ENCODE data around the gene NUDT3.
A peak's percentile ranks its signal among the peaks of the same experiment; 100 is the strongest.
"Not testable (repeated sequence)": the region's sequence is repeated elsewhere in the genome, so short reads cannot be mapped to it uniquely, and the experiment has no call there.

NUDT3 gene

DNA sequence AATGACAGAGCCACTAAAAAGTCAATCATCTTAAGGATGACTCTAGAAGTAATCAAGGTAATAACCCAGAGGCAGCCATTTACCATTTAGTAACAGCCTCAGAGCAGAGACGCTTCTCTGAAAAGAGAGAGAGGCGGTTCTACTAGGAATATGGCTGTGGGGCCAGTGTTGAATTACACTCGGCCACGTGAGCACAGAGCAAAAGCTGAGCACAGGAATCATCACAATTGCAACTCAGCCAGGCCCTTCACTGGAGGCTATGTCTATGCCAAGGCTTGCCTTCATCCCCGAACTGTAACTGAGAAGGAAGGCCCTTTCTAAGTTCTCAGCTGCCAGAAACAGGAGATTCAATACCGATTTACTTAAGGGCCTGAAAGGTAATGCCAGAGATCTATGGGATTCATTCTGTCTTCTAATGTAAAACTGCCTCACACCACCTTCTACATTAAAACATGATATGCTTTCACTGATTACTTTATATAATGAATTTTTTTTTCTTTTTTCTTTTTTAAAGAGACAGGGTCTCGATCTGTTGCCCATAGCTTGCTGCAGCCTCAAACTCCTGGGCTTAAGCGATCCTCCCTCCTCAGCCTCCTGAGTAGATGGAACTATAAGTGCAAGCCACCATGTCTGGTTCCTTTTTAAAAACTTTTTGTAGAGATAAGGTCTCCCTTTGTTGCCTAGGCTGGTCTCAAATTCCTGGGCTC lies 67.6 kb downstream of the NUDT3 start:
- Histone ChIP-seq H3K9ac (ENCODE audit: low read depth, low read length) (no peak overlapping the region), H3K36me3 (ENCODE audit: insufficient read depth, low read depth, low read length) (no peaks in the 10 kb centered on the region), H3K9me3 (ENCODE audit: insufficient read depth, low read depth, low read length) (no peaks in the 10 kb centered on the region; the same call in 1 of the 2 replicates), H3K27me3 (ENCODE audit: insufficient read depth, low read length) (no peaks in the 10 kb centered on the region), H3K4me1 (ENCODE audit: insufficient read depth, low read length) (no peaks in the 10 kb centered on the region), H3K4me3 (ENCODE audit: low read length) (no peak overlapping the region), H3K27ac (ENCODE audit: low read length) (no peak overlapping the region)

GRCh38 chr6:34324221-34324620 lies 68.2 kb downstream of the NUDT3 start:
- not testable (repeated sequence) for H3K9ac ChIP-seq (ENCODE audit: low read depth, low read length); H3K4me1 ChIP-seq (ENCODE audit: insufficient read depth, low read length); H3K27me3 ChIP-seq (ENCODE audit: insufficient read depth, low read length); H3K4me3 ChIP-seq (ENCODE audit: low read length); H3K36me3 ChIP-seq (ENCODE audit: insufficient read depth, low read depth, low read length); H3K9me3 ChIP-seq (ENCODE audit: insufficient read depth, low read depth, low read length); H3K27ac ChIP-seq (ENCODE audit: low read length)

GRCh38 chr6:34323300-34323699 lies 69.2 kb downstream of the NUDT3 start:
- Histone ChIP-seq H3K9ac (ENCODE audit: low read depth, low read length) (no peak overlapping the region), H3K4me1 (ENCODE audit: insufficient read depth, low read length) (peaks cover 2% of the 10 kb centered on the region; the same call in 1 of the 2 replicates), H3K9me3 (ENCODE audit: insufficient read depth, low read depth, low read length) (no peaks in the 10 kb centered on the region; the same call in 1 of the 2 replicates), H3K27ac (ENCODE audit: low read length) (no peak overlapping the region), H3K36me3 (ENCODE audit: insufficient read depth, low read depth, low read length) (no peaks in the 10 kb centered on the region), H3K4me3 (ENCODE audit: low read length) (no peak overlapping the region), H3K27me3 (ENCODE audit: insufficient read depth, low read length) (no peaks in the 10 kb centered on the region)

GRCh38 chr6:34322732-34323131 lies 69.7 kb downstream of the NUDT3 start:
- peaks cover 6% of the 10 kb centered on the region; the same call in 1 of the 2 replicates for H3K4me1 ChIP-seq (ENCODE audit: insufficient read depth, low read length)
- no peak overlapping the region for H3K9ac ChIP-seq (ENCODE audit: low read depth, low read length)

DNA sequence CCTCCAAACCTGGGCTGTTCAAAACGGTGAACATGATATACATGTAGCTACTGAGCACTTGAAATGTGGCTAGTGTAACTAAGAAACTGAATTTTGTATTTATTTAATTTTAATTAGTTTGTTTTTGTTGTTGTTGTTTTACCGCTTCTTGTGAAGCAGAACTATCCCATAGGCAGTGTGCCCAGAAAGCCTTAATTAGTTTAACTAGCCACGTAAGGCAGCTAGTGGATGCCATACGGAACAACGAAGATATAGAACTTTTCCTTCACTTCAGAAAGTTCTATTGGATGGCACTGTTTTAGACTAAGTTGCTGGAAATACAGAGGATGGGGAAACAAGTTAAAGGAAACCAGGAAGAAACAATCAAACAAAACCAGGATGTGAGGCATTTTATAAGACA lies 70.6 kb downstream of the NUDT3 start:
- Histone ChIP-seq H3K27me3 (ENCODE audit: insufficient read depth, low read length) (no peaks in the 10 kb centered on the region), H3K36me3 (ENCODE audit: insufficient read depth, low read depth, low read length) (no peaks in the 10 kb centered on the region), H3K4me1 (ENCODE audit: insufficient read depth, low read length) (peaks cover 13% of the 10 kb centered on the region; the same call in 1 of the 2 replicates), H3K9ac (ENCODE audit: low read depth, low read length) (no peak overlapping the region), H3K9me3 (ENCODE audit: insufficient read depth, low read depth, low read length) (no peaks in the 10 kb centered on the region; the same call in 1 of the 2 replicates), H3K27ac (ENCODE audit: low read length) (no peak overlapping the region), H3K4me3 (ENCODE audit: low read length) (no peak overlapping the region)

More at GRCh38 chr6:34322732-34323131, 69.7 kb downstream of the NUDT3 start:
- H3K27ac ChIP-seq (ENCODE audit: low read length): no peak overlapping the region
- H3K36me3 ChIP-seq (ENCODE audit: insufficient read depth, low read depth, low read length): no peaks in the 10 kb centered on the region
- no peaks in the 10 kb centered on the region; the same call in 1 of the 2 replicates for H3K9me3 ChIP-seq (ENCODE audit: insufficient read depth, low read depth, low read length)
- H3K4me3 ChIP-seq (ENCODE audit: low read length): no peak overlapping the region
- no peaks in the 10 kb centered on the region for H3K27me3 ChIP-seq (ENCODE audit: insufficient read depth, low read length)

DNA sequence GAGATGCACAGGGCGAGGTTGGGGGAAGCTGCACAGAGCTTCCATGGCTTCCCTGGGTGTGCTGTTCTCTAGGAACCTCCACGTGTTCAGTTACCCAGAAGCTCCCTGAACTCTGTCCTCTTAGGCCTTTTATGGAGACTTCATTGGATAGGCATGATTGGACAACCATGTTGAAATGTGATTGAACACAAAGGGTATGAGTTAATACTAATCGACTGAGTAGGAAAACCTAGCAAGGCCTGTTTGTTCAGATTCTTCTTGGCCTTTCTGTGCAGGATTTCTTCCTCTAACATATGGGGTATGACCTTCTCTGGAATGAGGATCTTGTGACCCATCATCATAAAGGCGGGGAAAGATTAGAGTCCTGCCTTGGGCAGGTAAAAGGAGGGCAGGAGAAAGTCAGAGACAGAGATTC lies 73.0 kb downstream of the NUDT3 start:
- peaks cover 20% of the 10 kb centered on the region for H3K4me1 ChIP-seq (ENCODE audit: insufficient read depth, low read length)
- no peak overlapping the region for H3K9ac ChIP-seq (ENCODE audit: low read depth, low read length)
- no peaks in the 10 kb centered on the region for H3K27me3 ChIP-seq (ENCODE audit: insufficient read depth, low read length)
- no peak overlapping the region for H3K4me3 ChIP-seq (ENCODE audit: low read length)
- no peak overlapping the region for H3K27ac ChIP-seq (ENCODE audit: low read length)
- H3K9me3 ChIP-seq (ENCODE audit: insufficient read depth, low read depth, low read length): no peaks in the 10 kb centered on the region
- H3K36me3 ChIP-seq (ENCODE audit: insufficient read depth, low read depth, low read length): no peaks in the 10 kb centered on the region

DNA sequence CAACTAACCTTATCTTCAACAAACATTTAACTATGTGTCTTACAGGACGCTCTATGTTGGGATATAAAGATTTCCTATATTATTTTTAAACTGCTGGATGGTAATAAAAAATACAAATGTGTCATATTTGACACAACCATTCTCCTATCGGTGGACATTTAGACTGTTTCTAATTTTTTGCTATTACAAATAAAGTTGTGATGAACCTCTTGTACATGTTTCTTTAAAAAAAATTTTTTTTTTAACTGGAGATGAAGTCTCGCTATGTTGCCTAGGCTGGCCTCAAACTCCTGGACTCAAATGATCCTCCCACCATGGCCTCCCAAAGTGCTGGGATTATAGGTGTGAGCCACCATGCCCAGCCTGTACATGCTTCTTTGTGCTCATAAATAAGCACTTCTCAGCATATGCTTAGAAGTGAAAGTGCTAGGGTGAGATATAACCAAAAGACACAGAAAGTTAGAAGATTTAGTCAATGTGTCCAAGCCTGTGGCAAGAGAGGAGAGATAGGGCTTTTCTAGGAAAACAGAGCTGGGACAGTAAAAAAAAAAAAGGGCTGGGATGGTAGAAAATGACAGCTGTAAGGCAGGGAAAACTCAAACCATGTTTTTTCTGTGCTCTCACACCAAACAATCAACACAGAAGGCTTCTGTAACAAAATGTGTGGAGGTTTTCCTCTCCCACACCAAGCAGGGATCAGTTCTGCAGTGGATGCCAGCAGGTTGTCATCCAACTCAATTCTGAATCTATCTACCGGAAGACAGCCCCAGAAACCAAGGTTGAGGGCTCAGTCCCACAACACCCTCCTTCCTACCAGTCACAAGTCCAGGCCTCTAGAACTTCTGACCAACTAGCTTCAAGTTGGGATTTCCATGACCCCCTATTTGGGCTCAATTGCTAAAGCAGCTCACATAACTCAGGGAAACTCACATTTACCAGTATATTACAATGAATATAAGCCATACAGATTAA lies 73.7 kb downstream of the NUDT3 start:
- no peaks in the 10 kb centered on the region for H3K27me3 ChIP-seq (ENCODE audit: insufficient read depth, low read length)
- no peak overlapping the region for H3K4me3 ChIP-seq (ENCODE audit: low read length)
- peaks cover 20% of the 10 kb centered on the region for H3K4me1 ChIP-seq (ENCODE audit: insufficient read depth, low read length)
- no peaks in the 10 kb centered on the region for H3K9me3 ChIP-seq (ENCODE audit: insufficient read depth, low read depth, low read length)
- no peak overlapping the region for H3K27ac ChIP-seq (ENCODE audit: low read length)
- H3K9ac ChIP-seq (ENCODE audit: low read depth, low read length): no peak overlapping the region
- no peaks in the 10 kb centered on the region for H3K36me3 ChIP-seq (ENCODE audit: insufficient read depth, low read depth, low read length)

DNA sequence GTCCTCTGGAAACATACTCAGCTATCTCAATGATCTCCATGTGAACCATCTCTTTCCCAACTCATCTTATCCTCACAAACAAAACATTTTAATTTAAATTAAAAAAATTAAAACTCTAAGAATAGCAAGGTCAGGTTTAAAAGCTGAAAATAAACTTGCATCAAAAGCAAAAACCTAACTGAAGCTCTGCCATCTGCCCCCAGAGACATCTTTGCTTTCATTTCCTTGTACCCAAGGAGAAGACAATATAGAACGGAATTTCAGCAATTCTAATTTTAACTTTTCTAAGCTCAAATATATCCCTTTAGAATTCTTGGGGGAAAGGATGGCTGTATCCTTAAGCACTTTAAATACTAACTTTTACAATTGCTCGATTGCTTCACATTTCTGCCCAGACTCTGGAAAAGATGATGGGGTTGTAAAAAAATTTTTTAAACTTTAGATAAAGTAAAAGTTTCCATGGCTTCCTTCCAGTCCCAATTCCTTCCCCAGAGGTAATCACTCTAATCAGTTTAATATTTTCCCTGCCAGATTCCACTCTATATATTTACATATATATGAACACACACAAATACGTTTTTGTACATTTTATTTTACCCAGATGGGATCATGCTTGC lies 74.5 kb downstream of the NUDT3 start:
- no peak overlapping the region for H3K4me3 ChIP-seq (ENCODE audit: low read length)
- H3K36me3 ChIP-seq (ENCODE audit: insufficient read depth, low read depth, low read length): no peaks in the 10 kb centered on the region
- no peak overlapping the region for H3K27ac ChIP-seq (ENCODE audit: low read length)
- no peaks in the 10 kb centered on the region for H3K9me3 ChIP-seq (ENCODE audit: insufficient read depth, low read depth, low read length)
- H3K4me1 ChIP-seq (ENCODE audit: insufficient read depth, low read length): peaks cover 20% of the 10 kb centered on the region
- H3K9ac ChIP-seq (ENCODE audit: low read depth, low read length): no peak overlapping the region
- H3K27me3 ChIP-seq (ENCODE audit: insufficient read depth, low read length): no peaks in the 10 kb centered on the region

- Histone ChIP-seq H3K9ac (ENCODE audit: low read depth, low read length) (no peak overlapping the region), H3K27me3 (ENCODE audit: insufficient read depth, low read length) (no peaks in the 10 kb centered on the region), H3K9me3 (ENCODE audit: insufficient read depth, low read depth, low read length) (no peaks in the 10 kb centered on the region), H3K36me3 (ENCODE audit: insufficient read depth, low read depth, low read length) (no peaks in the 10 kb centered on the region), H3K4me1 (ENCODE audit: insufficient read depth, low read length) (peaks cover 20% of the 10 kb centered on the region), H3K4me3 (ENCODE audit: low read length) (peak overlapping the region; percentile 21), H3K27ac (ENCODE audit: low read length) (no peak overlapping the region)
Observed at GRCh38 chr6:34317172-34317477, 75.3 kb downstream of the NUDT3 start.

GRCh38 chr6:34316431-34317171 lies 75.9 kb downstream of the NUDT3 start:
- Histone ChIP-seq H3K4me3 (ENCODE audit: low read length) (peak overlapping the region; percentile 21), H3K36me3 (ENCODE audit: insufficient read depth, low read depth, low read length) (no peaks in the 10 kb centered on the region), H3K9ac (ENCODE audit: low read depth, low read length) (no peak overlapping the region), H3K4me1 (ENCODE audit: insufficient read depth, low read length) (peaks cover 20% of the 10 kb centered on the region), H3K9me3 (ENCODE audit: insufficient read depth, low read depth, low read length) (no peaks in the 10 kb centered on the region), H3K27ac (ENCODE audit: low read length) (no peak overlapping the region), H3K27me3 (ENCODE audit: insufficient read depth, low read length) (no peaks in the 10 kb centered on the region)

DNA sequence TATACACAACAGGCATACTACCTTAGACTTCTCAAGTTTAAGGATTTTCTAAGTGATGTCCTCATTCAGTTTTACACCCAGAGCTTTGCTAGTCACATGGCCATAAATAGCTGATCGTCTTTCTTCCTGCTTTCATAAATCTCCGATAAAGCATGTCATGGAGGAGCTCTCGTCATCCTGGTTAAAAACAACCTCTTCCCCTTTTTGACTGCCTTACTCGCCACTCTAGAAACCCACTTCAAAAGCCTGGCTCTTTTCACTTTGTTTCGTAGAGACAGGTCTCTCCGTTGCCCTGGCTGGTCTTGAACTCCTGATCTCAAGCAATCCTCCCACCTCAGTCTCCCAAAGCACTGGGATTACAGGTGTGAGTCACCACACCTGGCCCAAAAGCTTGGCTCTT lies 76.7 kb downstream of the NUDT3 start:
- Histone ChIP-seq H3K4me1 (ENCODE audit: insufficient read depth, low read length) (peaks cover 20% of the 10 kb centered on the region), H3K4me3 (ENCODE audit: low read length) (no peak overlapping the region), H3K27me3 (ENCODE audit: insufficient read depth, low read length) (no peaks in the 10 kb centered on the region), H3K27ac (ENCODE audit: low read length) (no peak overlapping the region), H3K9ac (ENCODE audit: low read depth, low read length) (no peak overlapping the region), H3K36me3 (ENCODE audit: insufficient read depth, low read depth, low read length) (no peaks in the 10 kb centered on the region), H3K9me3 (ENCODE audit: insufficient read depth, low read depth, low read length) (no peaks in the 10 kb centered on the region)

Measured in iPS-20b (cell line).